Nasal cavity respiratory epithelium epithelial cell of viscerocranial mucosa (primary cell): ENCODE results near the gene WDR77. TPM values are rescaled to one million over a fixed set of nuclear protein-coding genes. Genes with fewer than 3 reads are reported as not detected.

ENCODE experiments used
- total RNA-seq: library from RNA; depleted of rRNA; stranded (reverse); fragments of >200 nt; gene quantifications from 2 replicates; pipeline ENCODE4 v1.2.3, GENCODE V29; 2014

WDR77 gene
- total RNA-seq: 34.9 and 48.3 TPM in 2 replicates

DNA sequence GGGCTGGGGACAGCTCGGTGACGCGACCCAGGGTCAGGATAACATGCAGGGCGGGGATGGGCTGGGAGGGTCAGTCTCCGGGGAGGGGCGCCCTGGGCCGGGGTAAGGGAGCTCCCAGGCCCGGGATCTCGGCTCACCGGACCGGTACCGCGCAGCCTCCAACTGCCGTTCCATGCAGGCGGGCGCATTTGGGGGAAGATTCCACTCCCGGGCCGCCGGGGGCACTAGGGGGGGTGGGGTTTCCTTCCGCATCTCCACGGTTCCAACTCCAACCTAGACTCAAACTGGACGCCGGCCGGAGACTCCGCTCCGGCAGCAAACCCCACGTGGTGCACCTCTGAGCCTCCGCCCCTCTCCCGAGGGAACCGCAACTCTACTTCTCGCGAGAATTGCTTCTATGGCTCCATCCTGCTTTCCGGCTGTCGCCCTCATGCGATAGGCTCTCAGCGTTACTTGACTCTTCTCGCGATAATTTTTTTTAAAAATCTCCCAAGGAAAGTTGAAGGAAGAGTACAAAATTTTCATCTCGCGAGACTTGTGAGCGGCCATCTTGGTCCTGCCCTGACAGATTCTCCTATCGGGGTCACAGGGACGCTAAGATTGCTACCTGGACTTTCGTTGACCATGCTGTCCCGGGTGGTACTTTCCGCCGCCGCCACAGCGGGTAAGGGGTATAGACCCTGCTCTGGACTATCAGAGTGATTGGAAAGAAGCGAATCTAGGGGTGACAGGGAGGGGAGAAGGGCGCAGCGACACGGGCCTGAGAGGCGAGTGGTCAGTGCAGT is at the start of gene WDR77, which contains the start of gene ATP5PB:
WDR77 (minus strand) TSS at position 339 of the 785 bp plus-strand sequence; CDS start at position 252, 87 bp downstream.
ATP5PB (plus strand) TSS at position 547 of the 785 bp plus-strand sequence; CDS start at position 625, 78 bp downstream.

Other genes with a start within 250 kb of the WDR77 start
- 24.6 and 25.6 TPM in 2 replicates for gene DENND2D, start 248.6 kb downstream of the WDR77 start, total RNA-seq
- under 0.01 and 1.1 TPM in 2 replicates for gene CHI3L2, start 221.5 kb downstream of the WDR77 start, total RNA-seq
- not detected in 2 replicates for gene CHIA, start 158.4 kb downstream of the WDR77 start, total RNA-seq
- gene OVGP1, start 21.5 kb downstream of the WDR77 start, total RNA-seq: 0.68 and 1.00 TPM in 2 replicates
- 198 and 281 TPM in 2 replicates for gene ATP5PB, start 208 bp upstream of the WDR77 start, total RNA-seq
- under 0.01 and 0.43 TPM in 2 replicates for gene C1orf162, start 24.7 kb upstream of the WDR77 start, total RNA-seq
- not detected in 2 replicates for gene ADORA3, start 54.4 kb upstream of the WDR77 start, total RNA-seq
- not detected in 2 replicates for gene TMIGD3, start 54.4 kb upstream of the WDR77 start, total RNA-seq
- 15.7 and 34.7 TPM in 2 replicates for gene RAP1A, start 170.5 kb upstream of the WDR77 start, total RNA-seq